ENCODE results near the gene CITED2.
"Not testable (repeated sequence)": the region's sequence is repeated elsewhere in the genome, so short reads cannot be mapped to it uniquely, and the experiment has no call there.

Gene CITED2, protein sequence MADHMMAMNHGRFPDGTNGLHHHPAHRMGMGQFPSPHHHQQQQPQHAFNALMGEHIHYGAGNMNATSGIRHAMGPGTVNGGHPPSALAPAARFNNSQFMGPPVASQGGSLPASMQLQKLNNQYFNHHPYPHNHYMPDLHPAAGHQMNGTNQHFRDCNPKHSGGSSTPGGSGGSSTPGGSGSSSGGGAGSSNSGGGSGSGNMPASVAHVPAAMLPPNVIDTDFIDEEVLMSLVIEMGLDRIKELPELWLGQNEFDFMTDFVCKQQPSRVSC

DNA sequence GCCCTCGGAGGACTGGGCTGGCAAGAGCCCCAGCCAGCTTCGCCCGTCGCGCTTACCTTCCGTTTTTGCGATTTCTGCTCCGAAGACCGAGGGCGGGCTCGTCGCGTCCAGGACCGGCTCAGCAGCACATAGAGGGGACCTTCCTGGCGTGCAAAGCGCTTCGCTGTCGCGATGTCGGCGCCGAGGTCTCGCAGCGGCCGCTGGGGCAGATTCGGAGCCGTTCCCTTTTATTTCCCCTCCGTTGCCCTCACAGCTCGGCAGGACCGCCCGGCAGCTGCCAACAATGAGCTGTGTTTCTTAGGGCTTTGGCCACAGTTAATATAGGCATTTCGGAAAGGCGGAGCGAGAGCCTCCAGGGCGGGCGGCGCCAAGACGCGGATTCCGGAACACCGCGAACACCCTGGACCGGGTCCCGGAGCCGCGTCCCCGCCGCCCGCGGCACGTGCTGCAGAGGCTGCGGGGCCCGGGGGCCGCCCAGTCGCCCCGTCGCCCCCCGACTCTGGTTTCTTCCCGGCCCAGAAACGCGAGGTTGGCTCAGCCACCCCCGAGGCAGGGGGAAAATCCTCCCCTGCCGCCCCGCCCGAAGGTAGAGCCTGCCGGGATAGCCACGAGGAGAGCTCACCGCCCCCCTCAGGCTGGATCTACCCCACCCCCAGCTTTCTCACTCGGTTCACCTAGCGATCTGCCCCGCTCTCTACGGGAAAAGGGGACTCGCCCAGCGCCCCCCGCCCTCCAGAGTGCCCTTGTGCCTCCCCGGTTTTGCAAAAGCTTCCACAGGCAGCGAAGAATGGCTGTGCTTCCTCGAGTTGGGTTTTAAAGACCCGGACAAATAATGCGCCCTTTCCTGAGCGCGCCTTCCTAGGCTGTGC lies at the start of gene CITED2:
CITED2 (minus strand) TSS at position 292 of the 869 bp plus-strand sequence. CDS start 704 bp downstream, outside the sequence.
- DNase-seq: peak; percentile 96

DNA sequence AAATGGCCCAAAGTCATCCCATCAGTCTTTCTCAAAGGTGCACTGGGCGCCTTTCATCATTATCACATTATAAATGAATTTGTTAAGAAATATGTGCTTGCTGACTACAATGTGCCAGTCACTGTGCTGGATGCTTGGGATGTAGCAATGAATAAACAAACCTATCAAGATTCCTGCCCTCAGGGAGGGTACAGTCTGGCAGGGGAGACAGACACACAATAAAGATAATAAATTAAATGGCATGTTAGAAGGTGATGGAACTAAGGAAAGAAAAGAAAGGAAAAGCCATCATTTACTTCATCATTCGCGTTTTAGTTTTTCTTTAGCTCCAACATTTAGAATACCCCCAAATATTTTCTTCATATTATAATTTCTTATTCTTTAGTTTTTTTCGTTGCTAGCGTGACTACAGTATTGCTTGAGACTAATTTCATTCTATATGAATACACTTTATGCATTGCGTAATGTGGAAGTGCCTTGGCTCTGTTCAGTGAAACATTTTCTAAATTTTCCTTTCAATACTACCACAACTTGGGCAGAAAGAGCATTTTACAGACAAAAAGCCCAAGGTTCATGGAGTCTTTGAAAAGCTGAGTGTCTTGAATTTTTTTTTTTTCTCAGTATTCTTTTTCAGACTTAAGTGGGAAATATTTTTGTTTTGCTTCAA lies 48.7 kb upstream of the CITED2 start:
- no peak for DNase-seq

DNA sequence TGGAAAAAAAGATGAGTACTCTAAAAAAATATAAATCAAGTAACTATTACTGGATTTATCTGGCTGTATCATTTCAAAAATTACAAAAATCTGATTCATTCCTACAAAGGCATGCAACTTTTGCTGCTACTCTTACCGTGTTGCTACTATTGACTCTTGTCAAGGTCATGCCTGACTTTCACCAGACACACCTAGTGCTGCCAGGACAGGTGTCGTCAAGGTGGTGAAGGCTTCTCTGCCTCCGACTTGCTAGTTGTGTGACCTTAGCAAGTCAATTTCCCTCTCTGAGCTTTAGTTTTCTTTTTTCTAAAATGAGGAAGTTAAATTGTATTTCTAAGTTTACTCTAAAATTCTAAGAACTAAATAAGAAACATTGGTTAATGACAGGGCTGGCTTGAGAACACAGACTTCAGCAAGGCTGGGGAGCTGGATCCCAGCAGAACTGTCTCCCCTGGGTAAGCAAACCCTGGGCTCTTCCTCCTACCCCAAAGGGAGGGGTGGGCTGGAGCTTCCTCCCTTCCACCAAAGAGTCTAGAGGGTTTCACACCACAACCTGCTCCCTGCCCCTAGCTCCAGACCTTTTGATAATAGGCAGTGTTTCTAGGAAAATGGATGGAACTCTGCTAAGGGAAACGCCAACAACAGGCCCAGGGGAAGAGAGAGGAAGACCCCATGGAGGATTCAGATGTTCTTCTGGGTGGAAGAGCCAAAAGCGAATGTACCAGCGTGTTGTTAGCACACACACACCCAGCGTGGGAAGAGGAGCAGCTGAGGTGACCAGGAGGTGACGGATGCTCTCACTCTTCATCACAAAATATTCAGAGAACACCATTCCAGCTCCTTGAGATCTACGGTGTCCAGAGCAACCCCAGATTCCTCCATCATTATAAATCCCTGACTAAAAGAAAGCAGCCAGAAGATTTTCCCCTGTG lies 47.9 kb upstream of the CITED2 start:
- no peak for DNase-seq

DNA sequence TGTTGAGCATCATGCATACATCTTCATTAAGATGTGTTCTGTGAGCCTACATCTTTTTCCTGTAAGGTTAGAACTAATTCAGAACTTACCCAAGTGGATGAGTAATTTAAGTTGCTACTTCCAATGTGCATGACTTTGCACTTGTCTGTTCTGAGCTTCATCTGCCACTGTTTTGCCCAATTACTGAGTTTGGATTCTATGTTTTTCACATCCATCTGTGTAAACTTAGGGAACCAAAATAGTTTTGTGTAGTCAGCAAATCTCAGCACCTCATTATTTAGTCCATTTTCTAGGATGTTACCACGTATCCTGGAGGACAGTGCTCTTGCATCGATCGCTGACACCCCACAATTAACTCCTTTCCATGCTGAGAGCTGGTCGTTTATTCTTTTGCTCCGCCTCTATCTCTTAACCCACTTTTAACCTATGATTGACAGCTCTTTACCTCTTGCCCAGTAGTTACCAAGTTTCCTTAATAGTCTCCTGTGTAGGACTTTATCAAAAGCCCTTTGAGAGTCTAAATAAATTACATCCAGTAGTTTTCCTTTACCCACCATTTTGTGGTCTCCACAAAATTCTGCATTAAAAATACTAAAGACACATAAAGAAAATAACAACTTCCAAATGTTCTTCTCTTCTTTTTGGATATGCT lies 44.2 kb upstream of the CITED2 start:
- DNase-seq: no peak

DNA sequence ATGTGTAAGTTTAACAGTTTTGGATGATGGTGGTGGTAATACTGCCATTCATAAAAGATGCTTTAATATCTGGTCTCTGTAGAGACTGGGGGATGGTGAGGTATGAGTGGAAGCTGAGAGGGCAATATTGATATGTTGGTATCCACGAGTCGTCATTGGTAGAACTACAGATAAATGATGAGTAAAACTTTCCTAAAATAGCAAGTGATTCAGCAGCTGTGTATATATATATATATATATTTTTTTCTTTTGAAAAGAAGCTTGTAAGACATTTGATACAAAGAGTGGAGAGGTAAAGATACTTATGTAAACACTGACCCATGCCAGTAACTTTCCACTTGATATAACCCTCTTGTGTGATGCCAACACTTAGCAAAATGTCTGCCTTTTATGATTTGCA lies 41.7 kb upstream of the CITED2 start:
- DNase-seq: no peak

DNA sequence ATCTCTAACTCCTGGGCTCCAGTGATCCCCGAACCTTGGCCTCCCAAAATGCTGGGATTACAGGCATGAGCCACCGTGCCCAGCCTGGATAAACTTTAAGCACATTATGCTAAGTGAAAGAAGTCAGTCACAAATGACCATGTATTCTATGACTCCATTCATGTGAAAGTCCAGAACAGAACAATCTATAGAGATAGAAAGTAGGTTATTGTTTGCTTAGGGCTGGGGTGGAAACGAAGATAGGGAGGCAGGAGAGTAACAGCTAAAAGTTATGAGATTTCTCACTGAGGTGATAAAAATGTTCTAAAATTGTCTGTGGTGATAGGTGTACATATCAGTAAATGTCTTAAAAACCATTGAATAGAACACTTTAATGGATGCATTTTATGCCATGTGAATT lies 40.9 kb upstream of the CITED2 start:
- no peak for DNase-seq

DNA sequence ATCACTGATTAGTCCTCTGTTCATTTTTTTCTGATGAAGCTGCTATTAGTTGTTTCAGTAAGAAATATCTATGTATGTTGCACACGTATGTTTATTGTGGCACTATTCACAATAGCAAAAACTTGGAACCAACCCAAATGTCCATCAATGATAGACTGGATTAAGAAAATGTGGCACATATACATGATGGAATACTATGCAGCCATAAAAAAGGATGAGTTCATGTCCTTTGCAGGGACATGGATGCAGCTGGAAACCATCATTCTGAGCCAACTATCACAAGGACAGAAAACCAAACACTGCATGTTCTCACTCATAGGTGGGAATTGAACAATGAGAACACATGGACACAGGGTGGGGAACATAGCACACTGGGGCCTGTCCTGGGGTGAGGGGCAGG lies 37.7 kb upstream of the CITED2 start:
- DNase-seq: not testable (repeated sequence)

DNA sequence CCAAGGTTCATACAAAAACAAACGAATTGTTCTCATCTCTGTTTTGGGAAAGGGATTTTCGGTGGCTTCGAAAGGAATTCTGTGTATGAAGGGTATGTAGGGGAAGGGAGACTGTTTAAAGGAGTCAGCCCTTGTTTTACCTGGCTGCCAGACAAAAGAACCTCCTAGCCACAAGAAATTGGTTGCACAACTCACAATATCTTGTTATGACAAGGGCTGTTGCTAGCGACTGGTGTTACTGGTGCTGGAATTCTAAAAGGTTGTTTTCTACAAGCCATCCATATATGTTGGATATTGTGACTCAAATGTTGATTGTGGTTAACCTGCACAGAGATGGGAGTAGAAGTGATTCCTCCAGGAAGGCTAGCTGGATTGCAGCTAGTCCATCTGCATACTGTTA lies 34.6 kb upstream of the CITED2 start:
- no peak for DNase-seq

DNA sequence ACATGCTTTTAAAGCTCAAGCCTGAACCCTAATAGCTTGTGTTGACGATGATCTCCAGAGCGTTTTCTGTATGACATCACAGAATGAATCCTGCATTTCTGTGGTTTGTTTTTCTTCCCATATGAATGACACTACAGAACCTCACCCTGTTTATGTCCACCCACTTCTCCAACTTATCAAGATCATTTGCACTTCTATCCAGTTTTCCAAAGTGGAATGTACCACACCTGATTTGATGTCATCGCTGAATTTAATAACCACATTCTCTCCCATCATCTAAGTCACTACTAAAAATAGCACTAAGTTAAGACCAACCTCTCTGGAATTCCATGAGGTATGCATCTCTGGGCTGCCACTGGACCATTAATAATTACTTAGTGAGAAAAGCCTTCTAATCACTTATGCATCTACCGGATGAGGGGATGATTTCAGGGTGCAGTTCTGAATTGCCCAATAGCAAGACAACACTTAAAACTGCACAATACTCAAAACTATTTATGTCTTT lies 33.3 kb upstream of the CITED2 start:
- DNase-seq: no peak

DNA sequence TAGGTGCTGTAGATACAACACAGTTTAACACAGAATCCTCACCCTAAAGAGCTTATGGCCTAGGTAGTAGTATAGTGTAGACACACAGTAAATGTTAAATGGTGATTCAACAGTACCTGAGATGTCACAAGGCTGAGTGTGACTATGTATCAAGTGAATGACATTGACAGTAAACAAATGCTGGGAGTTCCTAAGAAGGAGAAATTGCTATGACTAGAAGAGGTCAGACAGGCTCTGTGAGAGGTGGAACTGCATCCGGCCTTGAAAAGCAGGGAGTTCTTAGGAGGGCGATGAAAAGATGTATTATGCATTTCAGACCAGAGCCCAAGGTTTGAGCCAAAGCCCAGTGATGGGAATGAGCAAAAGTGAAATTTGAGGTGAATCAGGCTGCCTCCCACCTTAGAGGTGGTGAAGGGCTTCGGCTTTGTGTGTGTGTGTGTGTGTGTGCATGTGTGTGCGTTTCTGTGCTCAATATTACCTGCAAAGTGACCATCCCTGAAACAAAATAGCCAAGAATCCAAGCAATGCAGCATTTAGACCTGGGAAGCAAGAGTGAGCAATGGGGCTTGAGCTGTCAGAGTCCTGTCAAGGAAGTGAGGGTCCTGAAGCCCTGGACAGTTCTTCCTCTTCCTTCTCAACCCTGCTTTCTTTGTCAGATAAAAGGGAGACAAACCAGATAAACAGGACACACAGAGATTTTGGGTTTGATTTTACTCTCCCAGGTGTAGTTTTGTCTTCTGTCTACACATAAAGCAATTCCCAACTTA lies 32.3 kb upstream of the CITED2 start:
- DNase-seq: no peak

DNA sequence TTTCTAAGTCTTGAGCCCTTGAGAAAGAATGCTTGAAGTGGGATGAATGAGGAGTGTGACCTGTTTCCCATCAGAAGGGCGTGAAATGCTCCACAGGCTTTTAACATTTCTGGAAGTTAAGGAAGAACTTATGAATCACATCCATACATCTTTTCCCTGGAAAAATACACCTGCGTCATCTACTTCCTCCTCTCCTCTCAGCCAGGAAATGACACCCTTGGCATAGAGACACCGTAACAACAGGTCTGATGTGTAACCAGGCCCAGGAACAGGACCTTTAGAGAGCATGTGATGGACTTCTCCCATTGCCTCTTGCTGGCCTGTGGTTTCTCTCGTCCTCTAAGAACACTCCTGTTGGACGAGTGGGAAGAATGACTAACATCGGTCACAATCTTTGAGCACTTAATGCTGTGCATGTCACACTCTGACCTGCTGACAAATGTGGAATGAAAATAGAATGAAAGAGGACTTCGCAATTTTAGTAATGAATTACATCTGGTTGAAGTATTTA lies 28.5 kb upstream of the CITED2 start:
- DNase-seq: no peak

DNA sequence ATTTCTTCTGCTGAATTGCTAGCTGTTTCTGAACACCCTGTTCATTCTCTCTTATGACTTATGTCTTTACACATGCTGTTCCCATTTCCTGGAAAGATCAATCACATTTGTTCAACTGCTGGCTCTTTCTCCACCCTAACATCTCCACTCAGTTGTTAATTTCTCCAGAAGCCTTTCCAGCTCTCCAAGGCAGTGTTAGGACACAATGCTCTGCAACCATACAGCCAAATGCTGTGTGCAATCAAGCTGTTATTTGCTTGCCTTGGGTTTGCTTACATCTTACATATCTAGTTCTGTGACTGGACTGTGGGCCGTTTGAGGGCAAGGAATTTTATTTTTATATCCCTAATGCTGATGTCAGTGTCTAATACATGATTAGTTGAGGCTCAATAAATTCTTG lies 24.2 kb upstream of the CITED2 start:
- no peak for DNase-seq

DNA sequence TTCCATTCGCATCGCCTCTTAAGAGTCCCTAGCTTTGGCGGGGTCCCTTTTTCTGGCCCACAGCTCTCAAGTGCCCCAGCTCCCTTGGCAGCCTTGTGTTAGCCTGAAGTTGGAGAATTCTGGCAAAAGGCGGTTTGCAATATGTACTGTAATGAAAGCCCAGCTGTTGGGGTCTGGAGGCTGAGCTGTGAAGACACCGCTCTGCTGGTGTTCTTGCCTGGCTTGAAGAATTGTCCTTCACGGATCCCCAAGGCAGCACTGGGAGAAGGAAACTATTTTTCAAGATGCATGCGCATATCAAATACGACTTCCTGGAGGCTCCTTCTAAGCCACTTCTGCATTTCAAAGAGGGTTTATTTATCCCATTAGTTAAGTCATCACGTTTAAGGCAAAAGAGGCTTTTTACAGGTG lies 21.4 kb upstream of the CITED2 start:
- DNase-seq: no peak

DNA sequence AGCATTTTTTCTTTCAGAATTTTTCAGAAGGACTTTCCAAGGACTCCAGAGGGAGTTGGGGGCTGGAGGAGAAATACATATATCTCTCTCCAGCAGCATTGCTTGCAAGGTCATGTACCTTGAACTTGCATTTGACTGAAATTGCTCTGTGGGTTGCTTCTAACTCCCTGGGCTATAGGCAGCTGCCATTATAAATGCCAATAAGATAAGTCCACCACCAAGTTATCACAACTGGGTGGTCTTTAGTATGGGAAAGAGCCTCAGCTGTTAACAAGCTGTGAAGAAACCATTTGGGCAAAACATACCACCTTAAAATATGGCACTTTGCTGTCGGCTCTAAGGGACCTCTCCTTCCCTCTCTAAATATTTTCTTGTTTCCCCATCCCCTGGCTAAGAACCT lies 20.9 kb upstream of the CITED2 start:
- DNase-seq: no peak

DNA sequence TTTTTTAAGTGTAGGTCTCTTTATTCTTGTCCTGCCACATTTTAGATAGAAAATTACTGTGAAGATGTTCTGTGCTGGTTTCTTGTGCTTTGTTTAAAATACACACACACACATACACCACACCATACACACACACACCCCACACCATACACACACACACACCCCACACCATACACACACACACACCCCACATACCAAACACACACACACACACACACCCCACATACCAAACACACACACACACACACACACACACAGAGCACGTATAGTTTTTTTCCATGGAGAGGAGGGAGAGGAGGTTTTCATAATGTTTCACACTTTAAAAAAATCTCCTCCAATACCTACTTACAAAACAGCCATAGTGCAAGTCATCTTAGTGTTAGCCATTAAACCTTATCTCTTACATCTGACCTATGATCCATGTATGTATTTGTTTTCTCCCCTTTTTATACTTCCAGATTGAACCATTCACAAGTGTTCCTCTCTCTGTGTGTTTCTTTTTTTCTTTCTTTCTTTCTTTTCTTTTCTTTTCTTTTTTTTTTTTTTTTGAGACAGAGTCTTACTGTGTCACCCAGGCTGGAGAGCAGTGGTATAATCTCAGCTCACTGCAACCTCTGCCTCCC lies 19.7 kb upstream of the CITED2 start:
- no peak for DNase-seq

DNA sequence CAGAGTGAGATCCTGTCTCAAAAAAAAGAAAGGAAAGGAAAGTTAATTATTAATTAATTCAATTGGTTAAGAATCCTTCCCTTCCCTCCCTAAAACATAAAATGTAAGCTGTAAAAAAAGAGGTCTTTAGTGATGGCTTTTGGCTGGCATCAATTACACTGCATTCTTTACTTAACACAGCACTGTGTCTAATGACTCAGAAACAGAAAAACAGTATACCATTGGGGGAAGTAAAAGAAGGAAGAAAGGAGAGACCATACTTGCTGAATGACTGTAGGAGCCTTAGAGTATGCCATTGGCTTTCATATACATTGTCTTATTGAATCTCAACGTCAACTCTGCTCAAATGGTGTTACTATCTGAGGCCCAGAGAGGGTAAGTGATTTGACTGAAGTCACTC lies 18.3 kb upstream of the CITED2 start:
- peak; percentile 13 for DNase-seq

DNA sequence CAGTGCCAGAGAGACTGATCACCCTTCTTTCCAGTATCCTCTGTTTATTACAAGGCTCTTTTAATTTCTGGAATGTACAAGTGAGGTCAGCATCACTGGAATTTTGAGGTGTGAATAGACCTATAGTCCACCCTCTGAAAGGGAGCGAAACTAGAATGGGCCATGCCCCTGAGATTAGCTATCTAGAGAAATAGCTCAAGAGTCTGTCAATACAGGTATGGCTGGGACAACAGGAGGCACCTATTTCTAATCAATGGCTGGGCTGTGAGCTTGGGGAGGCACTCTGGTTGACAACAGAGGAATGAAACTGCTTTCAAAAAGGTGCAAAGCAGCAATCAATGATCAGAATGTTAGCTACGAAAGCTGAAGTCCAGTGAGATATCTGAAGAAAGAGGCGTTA lies 17.3 kb upstream of the CITED2 start:
- no peak for DNase-seq

DNA sequence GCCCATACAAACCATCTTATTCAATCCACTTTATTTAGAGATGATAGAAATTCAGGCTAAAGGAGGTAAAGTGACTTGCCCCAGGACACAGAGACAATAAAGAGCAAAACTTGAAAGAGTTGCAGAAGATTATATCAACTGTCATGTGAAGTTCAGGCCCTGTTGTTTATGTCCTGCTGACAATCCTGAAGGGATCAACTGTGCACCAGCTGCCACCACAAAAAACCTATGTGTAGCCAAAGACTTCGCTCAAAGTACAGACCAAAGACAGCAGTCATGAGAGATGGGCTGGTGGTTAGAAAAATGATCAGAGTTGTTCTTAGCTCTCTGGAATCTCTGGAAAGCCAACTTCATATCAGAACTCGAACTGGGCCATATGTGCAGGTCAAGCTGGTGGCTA lies 16.0 kb upstream of the CITED2 start:
- no peak for DNase-seq

DNA sequence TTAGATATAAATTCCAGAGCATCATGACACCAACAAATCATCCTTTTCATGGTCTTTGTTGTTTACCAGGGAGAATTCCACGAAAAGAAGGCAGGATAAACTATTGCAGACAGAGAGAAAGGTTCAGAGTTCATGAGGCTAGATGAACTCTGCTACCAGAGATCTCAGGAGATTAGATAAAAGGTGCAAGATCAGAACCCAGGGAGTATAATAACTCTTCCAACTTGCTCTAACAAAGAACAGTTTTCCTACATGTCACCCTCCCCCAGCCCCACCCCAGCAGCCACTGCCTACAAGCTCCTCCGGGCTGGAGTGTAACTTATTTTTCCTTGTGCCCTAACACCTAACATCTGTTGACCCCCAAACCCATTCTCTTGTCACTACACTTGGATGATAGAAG lies 13.9 kb upstream of the CITED2 start:
- no peak for DNase-seq

DNA sequence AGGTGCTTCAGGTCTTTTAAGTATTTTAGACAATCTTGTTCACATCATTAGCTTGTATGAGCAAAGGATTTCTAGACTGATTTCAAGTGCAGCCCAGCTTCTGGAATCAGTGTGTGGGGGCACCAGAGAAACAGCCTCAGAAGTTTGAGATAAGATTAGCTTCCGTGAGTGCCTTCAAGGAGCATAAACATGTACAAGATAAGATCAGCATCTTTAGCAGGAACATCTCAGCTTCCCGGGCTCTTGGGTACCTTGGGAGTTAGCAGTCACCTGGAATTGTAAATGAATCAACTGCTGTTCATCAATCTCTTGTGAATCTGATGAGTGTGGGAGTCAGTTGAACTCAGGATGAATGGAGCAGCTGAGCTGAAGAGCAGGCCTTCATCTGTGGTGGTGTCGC lies 12.0 kb upstream of the CITED2 start:
- DNase-seq: no peak
